ENCODE measurements around the gene FLVCR2.
"Not testable (repeated sequence)": the region's sequence is repeated elsewhere in the genome, so short reads cannot be mapped to it uniquely, and the experiment has no call there.

Gene FLVCR2

GRCh38 chr14:75595226-75595625 is 16.8 kb downstream of the FLVCR2 start:
- no peak for DNase-seq (ENCODE audit: low read depth)

- no peak for DNase-seq (ENCODE audit: low read depth)
Measured at GRCh38 chr14:75597149-75597548, 18.7 kb downstream of the FLVCR2 start.

GRCh38 chr14:75600100-75600499 is 21.7 kb downstream of the FLVCR2 start:
- DNase-seq (ENCODE audit: low read depth) = not testable (repeated sequence)

GRCh38 chr14:75601061-75601460 is 22.6 kb downstream of the FLVCR2 start:
- not testable (repeated sequence) for DNase-seq (ENCODE audit: low read depth)

GRCh38 chr14:75602503-75602902 is 24.1 kb downstream of the FLVCR2 start:
- DNase-seq (ENCODE audit: low read depth) = no peak

GRCh38 chr14:75604979-75605851 is 26.8 kb downstream of the FLVCR2 start:
- DNase-seq (ENCODE audit: low read depth) = no peak

- DNase-seq (ENCODE audit: low read depth) = no peak
Measured at GRCh38 chr14:75605916-75606315, 27.5 kb downstream of the FLVCR2 start.

- no peak for DNase-seq (ENCODE audit: low read depth)
Measured at GRCh38 chr14:75607044-75607443, 28.6 kb downstream of the FLVCR2 start.

- DNase-seq (ENCODE audit: low read depth) = no peak
Measured at GRCh38 chr14:75607842-75608640, 29.6 kb downstream of the FLVCR2 start.

- no peak for DNase-seq (ENCODE audit: low read depth)
Measured at GRCh38 chr14:75609116-75609515, 30.7 kb downstream of the FLVCR2 start.

GRCh38 chr14:75609606-75610475 is 31.4 kb downstream of the FLVCR2 start:
- DNase-seq (ENCODE audit: low read depth) = no peak

- DNase-seq (ENCODE audit: low read depth) = no peak
Measured at GRCh38 chr14:75610834-75611233, 32.4 kb downstream of the FLVCR2 start.

- DNase-seq (ENCODE audit: low read depth) = no peak
Measured at GRCh38 chr14:75612157-75612556, 33.7 kb downstream of the FLVCR2 start.

GRCh38 chr14:75614179-75614578 is 35.8 kb downstream of the FLVCR2 start:
- no peak for DNase-seq (ENCODE audit: low read depth)

GRCh38 chr14:75615200-75615599 is 36.8 kb downstream of the FLVCR2 start:
- DNase-seq (ENCODE audit: low read depth) = no peak

GRCh38 chr14:75619548-75619947 is 41.1 kb downstream of the FLVCR2 start:
- DNase-seq (ENCODE audit: low read depth) = no peak

GRCh38 chr14:75625034-75625433 is 46.6 kb downstream of the FLVCR2 start:
- no peak for DNase-seq (ENCODE audit: low read depth)

GRCh38 chr14:75626396-75626795 is 48.0 kb downstream of the FLVCR2 start:
- DNase-seq (ENCODE audit: low read depth) = no peak

GRCh38 chr14:75626863-75627262 is 48.4 kb downstream of the FLVCR2 start:
- no peak for DNase-seq (ENCODE audit: low read depth)

GRCh38 chr14:75627406-75627805 is 49.0 kb downstream of the FLVCR2 start:
- DNase-seq (ENCODE audit: low read depth) = no peak

- no peak for DNase-seq (ENCODE audit: low read depth)
Measured at GRCh38 chr14:75628816-75629215, 50.4 kb downstream of the FLVCR2 start.

Measured in GM04503 (cell line).